HCT116 (cell line): ENCODE data around the gene IBA57. TPM values are rescaled to one million over a fixed set of nuclear protein-coding genes. Genes with fewer than 3 reads are reported as not detected.

Source experiments
- ATAC-seq: fragments of 200-7000 bp; cut with Tn5 transposase; 2 replicates; pipeline ENCODE4 v1.9.1; 2020; ENCODE audit warnings: mild to moderate bottlenecking, moderate library complexity
- BruUV-seq: library from RNA; stranded (reverse); fragments of 400-500 nt; replicated peaks from 2 replicates; lab custom pipeline; 2021; lab: Mats Ljungman, UMichigan
- CTCF ChIA-PET: fragments of 300-600 bp; sonication (Branson Sonifier 250); formaldehyde crosslinking; loops from one replicate; lab custom pipeline; 2021; ENCODE audit warnings: antibody characterized with exemption; lab: Charles Lee
- POLR2A ChIA-PET: fragments of 300-600, 350-600 bp; sonication (Branson Sonifier 250); formaldehyde crosslinking; loops from one replicate; lab custom pipeline; 2021; ENCODE audit warnings: antibody characterized with exemption; lab: Charles Lee
- RAD21 ChIA-PET, 2 experiments: fragments of 300-600 bp; sonication (Branson Sonifier 250); formaldehyde crosslinking; loops; one replicate each; lab custom pipeline; 2023; ENCODE audit warnings: low total read pairs in 2 of 2; ENCODE audit not compliant: uncharacterized antibody in 2 of 2, unreplicated experiment in 2 of 2, low non-redundant PET in 1 of 2; lab: Charles Lee
- DNase-seq: peaks from one replicate; pipeline ENCODE4 v3.0.0-alpha.2; 2010; ENCODE audit warnings: low read depth, low spot score
- H2AFZ ChIP-seq: fragments of 200-600 bp; shearing (Covaris generic), sonication (generic); 2 replicates; pipeline ENCODE4 v1.6.1; 2017; ENCODE audit warnings: low read depth, mixed run types, mixed read lengths, antibody characterized with exemption, low read length; ENCODE audit not compliant: poor library complexity, severe bottlenecking
- H3K27ac ChIP-seq: 2 replicates; pipeline ENCODE4 v1.5.1; 2012; ENCODE audit warnings: low read depth, low read length
- H3K27me3 ChIP-seq: fragments of 200-600 bp; sonication (generic); 2 replicates; pipeline ENCODE4 v1.6.1; 2016; ENCODE audit warnings: mixed run types, low read length, mixed read lengths; ENCODE audit not compliant: insufficient read depth
- H3K36me3 ChIP-seq, 2 experiments: fragments of 200-500 bp in 1 of 2; fragments of 200-600 bp in 1 of 2; sonication (Bioruptor generic) in 1 of 2; sonication (generic) in 1 of 2; 2 replicates each; pipeline versions ENCODE4 v1.5.1 to v1.6.1; 2014 to 2016; ENCODE audit warnings: low read length in 2 of 2, inconsistent platforms in 1 of 2, mixed read lengths in 1 of 2, mixed run types in 1 of 2; ENCODE audit not compliant: insufficient read depth in 2 of 2, control insufficient read depth in 1 of 2
- H3K4me1 ChIP-seq, 2 experiments: fragments of 200-600 bp in 1 of 2; sonication (generic) in 1 of 2; 2 replicates each; pipeline versions ENCODE4 v1.5.1 to v1.6.1; 2012 to 2017; ENCODE audit warnings: low read length in 2 of 2, inconsistent platforms in 1 of 2, mild to moderate bottlenecking in 1 of 2, mixed read lengths in 1 of 2, mixed run types in 1 of 2, moderate library complexity in 1 of 2; ENCODE audit not compliant: insufficient read depth in 2 of 2, control insufficient read depth in 1 of 2
- H3K4me2 ChIP-seq: fragments of 200-600 bp; sonication (generic); 2 replicates; pipeline ENCODE4 v1.6.1; 2017; ENCODE audit warnings: mixed run types, low read length, mixed read lengths
- H3K4me3 ChIP-seq, 2 experiments: fragments of 200-600 bp in 1 of 2; sonication (generic) in 1 of 2; replicated peaks in 1 of 2; 2 replicates each; pipeline ENCODE4 v1.5.1; 2011 to 2016; ENCODE audit warnings: low read length in 2 of 2, control low read depth in 1 of 2, low read depth in 1 of 2, mild to moderate bottlenecking in 1 of 2, mixed read lengths in 1 of 2, mixed run types in 1 of 2
- H3K79me2 ChIP-seq: fragments of 200-600 bp; sonication (generic); 2 replicates; pipeline ENCODE4 v1.6.1; 2017; ENCODE audit warnings: mild to moderate bottlenecking, mixed run types, low read length, moderate library complexity, mixed read lengths; ENCODE audit not compliant: insufficient read depth
- H3K9ac ChIP-seq: fragments of 200-600 bp; sonication (generic); 2 replicates; pipeline ENCODE4 v1.6.1; 2016; ENCODE audit warnings: low read length, mixed read lengths
- H3K9me2 ChIP-seq: fragments of 200-600 bp; sonication (generic), shearing (Covaris generic); 2 replicates; pipeline ENCODE4 v1.6.1; 2017; ENCODE audit warnings: mixed run types, mild to moderate bottlenecking, moderate library complexity; ENCODE audit not compliant: insufficient read depth
- H3K9me3 ChIP-seq, 2 experiments: fragments of 200-500 bp in 1 of 2; fragments of 200-600 bp in 1 of 2; sonication (Bioruptor generic) in 1 of 2; sonication (generic) in 1 of 2; 2 replicates each; pipeline ENCODE4 v1.6.1; 2014 to 2017; ENCODE audit warnings: low read length in 2 of 2, mixed read lengths in 2 of 2, inconsistent platforms in 1 of 2, low read depth in 1 of 2, mild to moderate bottlenecking in 1 of 2, mixed run types in 1 of 2, moderate library complexity in 1 of 2; ENCODE audit not compliant: control insufficient read depth in 1 of 2, insufficient read depth in 1 of 2
- H4K20me1 ChIP-seq: fragments of 200-600 bp; sonication (generic), shearing (Covaris generic); 2 replicates; pipeline ENCODE4 v1.6.1; 2017; ENCODE audit warnings: mixed run types, mild to moderate bottlenecking, moderate library complexity; ENCODE audit not compliant: insufficient read depth
- CEBPB ChIP-seq: IDR thresholded peaks from 2 replicates; pipeline ENCODE4 v1.6.1; 2012; ENCODE audit warnings: low read depth
- ELF1 ChIP-seq: IDR thresholded peaks from 2 replicates; pipeline ENCODE4 v1.6.1; 2012; ENCODE audit warnings: low read depth, borderline replicate concordance
- EZH2phosphoT487 ChIP-seq: fragments of 200-600 bp; IDR thresholded peaks from 2 replicates; pipeline ENCODE4 v1.6.1; 2018; ENCODE audit warnings: antibody characterized with exemption, borderline replicate concordance
- JUND ChIP-seq: IDR thresholded peaks from 2 replicates; pipeline ENCODE4 v1.6.1; 2012
- POLR2AphosphoS5 ChIP-seq: IDR thresholded peaks from 2 replicates; pipeline ENCODE4 v1.6.1; 2011; ENCODE audit warnings: mild to moderate bottlenecking, low read depth, low read length, moderate library complexity
- SIN3A ChIP-seq: IDR thresholded peaks from 2 replicates; pipeline ENCODE4 v1.6.1; 2012; ENCODE audit warnings: low read depth
- TCF7L2 ChIP-seq: IDR thresholded peaks from 2 replicates; pipeline ENCODE4 v1.7.0; 2011; ENCODE audit warnings: borderline replicate concordance, inconsistent platforms; ENCODE audit not compliant: insufficient read depth, insufficient read length; ENCODE audit errors: extremely low read depth
- ZBTB33 ChIP-seq: IDR thresholded peaks from 2 replicates; pipeline ENCODE4 v1.6.1; 2011; ENCODE audit warnings: mild to moderate bottlenecking, low read length, moderate library complexity; ENCODE audit not compliant: insufficient replicate concordance; ENCODE audit errors: extremely low read depth
- intact Hi-C: fragments of 100-400 bp; cut with micrococcal nuclease; formaldehyde crosslinking; loops from 2 replicates; pipeline ENCODE4 v1.10.0; 2022
- total RNA-seq: library from RNA; stranded (reverse); gene quantifications from one replicate; pipeline ENCODE4 v1.2.1, GENCODE V29; 2021; ENCODE audit not compliant: unreplicated experiment

Gene IBA57
- total RNA-seq, 1 experiment from 2014 or later, result 11.6 TPM

- H3K27me3 ChIP-seq, result no peaks in the 10 kb centered on the region
Measured at GRCh38 chr1:228155596-228156514, 9.7 kb upstream of the IBA57 start.

More at GRCh38 chr1:228155596-228156514, 9.7 kb upstream of the IBA57 start:
- no peaks in the 10 kb centered on the region for H3K36me3 ChIP-seq
- no peak for ATAC-seq
- no peak overlapping the region for H3K9ac ChIP-seq
- H3K4me2 ChIP-seq, result peak overlapping the region; percentile 40
- no peak for TF ChIP-seq POLR2AphosphoS5
- TF ChIP-seq TCF7L2, result no peak
- no peak for TF ChIP-seq EZH2phosphoT487
- TF ChIP-seq ZBTB33, result no peak
- TF ChIP-seq SIN3A, result no peak
- TF ChIP-seq CEBPB, result no peak
- TF ChIP-seq ELF1, result no peak
- no peak for TF ChIP-seq JUND
- CTCF ChIA-PET, result no interaction called here
- H3K9me2 ChIP-seq, result no peaks in the 10 kb centered on the region
- no peak overlapping the region for H2AFZ ChIP-seq
- no peak for DNase-seq
- no peak overlapping the region for H3K4me3 ChIP-seq
- POLR2A ChIA-PET, result interaction anchor here (1.6 kb wide), 1 partner anchor 10 kb away, joined by 5 read pairs; the partner anchor contains the start of gene IBA57
- H3K79me2 ChIP-seq, result no peaks in the 10 kb centered on the region
- H3K4me1 ChIP-seq, result peaks cover 11% of the 10 kb centered on the region in 2 experiments; a peak in 3 of 4 replicates
- no TSS peak for BruUV-seq
- H4K20me1 ChIP-seq, result no peaks in the 10 kb centered on the region
- intact Hi-C loops, result no loop called here
- no peaks in the 10 kb centered on the region for H3K9me3 ChIP-seq
- no peak overlapping the region for H3K27ac ChIP-seq
- RAD21 ChIA-PET, result no interaction called here
